Stimulated activated CD4-positive, alpha-beta T cell treated with anti-CD3 and anti-CD28 coated beads, Interleukin-12 subunit alpha, Interleukin-12 subunit beta, amount 100 ng/mL, for 4 hours (primary cell): ENCODE results near the gene GADD45GIP1.
"Not testable (repeated sequence)": the region's sequence is repeated elsewhere in the genome, so short reads cannot be mapped to it uniquely, and the experiment has no call there.

Experiments used
- DNase-seq: peaks from one replicate; pipeline ENCODE4 v3.0.0-alpha.2; 2020

Gene GADD45GIP1

DNA sequence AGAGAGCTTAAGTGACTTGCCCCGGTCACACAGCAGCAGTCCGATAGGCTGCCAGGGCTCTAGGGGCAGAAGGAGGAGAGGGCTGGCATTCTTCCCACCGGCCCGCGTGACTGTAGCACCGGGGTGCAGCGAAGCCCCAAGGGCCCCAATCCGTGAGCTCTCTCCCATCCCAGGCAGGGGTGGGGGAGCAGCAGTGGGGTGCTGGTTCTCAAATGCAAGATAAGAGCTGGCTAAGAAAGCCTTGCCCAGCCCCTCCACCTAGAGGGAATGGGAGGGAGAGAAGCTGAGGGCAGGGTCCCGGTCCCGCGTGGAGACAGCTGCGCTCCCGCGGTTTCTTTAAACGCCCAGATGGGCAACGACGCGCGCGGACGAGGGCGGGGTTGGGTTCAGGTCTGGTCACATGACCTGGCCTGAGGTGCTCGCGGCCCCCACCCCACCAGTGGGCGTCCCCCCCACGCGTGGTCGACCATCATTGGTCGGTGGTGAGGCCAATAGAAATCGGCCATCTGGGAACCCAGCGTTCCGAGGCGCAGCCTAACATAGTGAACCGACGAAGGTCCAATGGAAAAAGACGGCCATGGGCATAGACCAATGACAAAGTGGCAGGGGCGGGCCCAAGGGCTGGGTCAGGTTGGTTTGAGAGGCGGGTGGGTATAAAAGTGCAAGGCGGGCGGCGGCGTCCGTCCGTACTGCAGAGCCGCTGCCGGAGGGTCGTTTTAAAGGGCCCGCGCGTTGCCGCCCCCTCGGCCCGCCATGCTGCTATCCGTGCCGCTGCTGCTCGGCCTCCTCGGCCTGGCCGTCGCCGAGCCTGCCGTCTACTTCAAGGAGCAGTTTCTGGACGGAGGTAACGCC, 18.9 kb downstream of the GADD45GIP1 start, which contains the start of gene CALR:
TSS of gene CALR (plus strand) at position 683 of the 852 bp plus-strand sequence. CDS start at position 754, 71 bp downstream.
- peak; percentile 98 for DNase-seq

DNA sequence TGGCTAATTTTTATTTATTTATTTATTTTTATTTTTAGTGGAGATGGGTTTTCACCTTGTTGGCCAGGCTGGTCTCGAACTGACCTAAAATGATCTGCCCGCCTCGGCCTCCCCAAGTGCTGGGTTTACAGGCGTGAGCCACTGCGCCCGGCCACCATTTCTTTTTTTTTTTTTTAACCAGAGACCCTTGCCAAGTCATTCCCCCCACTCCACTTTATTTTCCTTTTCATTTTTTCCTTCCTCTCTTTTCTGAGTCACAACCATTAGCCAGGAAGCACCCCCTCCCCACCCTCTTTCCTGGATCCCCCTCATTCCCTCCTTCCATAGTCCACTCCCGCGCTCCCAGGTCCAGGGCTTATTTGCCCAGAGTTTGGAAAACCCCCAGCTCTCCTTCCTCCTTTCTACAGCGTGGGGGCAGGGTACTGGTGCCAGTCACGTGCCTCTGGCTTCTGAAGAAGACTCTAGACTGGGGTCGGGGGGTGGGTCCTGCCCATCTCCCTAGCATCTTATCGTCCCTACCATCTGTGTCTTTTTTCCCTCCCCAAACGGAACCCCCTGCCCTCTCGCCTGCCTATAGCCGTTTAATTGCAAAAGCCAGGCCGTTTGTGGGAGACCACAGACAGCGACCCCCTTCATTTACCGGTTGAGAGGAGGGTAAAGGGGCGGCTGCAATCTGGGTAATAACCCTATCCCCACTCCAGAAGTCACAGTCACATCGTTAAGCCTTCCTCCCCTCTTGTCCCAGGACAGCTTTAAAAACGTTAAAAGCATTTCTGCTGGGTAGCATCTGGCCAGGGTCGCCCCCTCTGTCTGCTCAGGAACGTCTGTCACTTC, 19.7 kb downstream of the GADD45GIP1 start:
- no peak for DNase-seq

- no peak for DNase-seq
Observed at GRCh38 chr19:12936582-12936981, 20.4 kb downstream of the GADD45GIP1 start.

GRCh38 chr19:12935071-12935470, 22.0 kb downstream of the GADD45GIP1 start:
- DNase-seq = no peak

DNA sequence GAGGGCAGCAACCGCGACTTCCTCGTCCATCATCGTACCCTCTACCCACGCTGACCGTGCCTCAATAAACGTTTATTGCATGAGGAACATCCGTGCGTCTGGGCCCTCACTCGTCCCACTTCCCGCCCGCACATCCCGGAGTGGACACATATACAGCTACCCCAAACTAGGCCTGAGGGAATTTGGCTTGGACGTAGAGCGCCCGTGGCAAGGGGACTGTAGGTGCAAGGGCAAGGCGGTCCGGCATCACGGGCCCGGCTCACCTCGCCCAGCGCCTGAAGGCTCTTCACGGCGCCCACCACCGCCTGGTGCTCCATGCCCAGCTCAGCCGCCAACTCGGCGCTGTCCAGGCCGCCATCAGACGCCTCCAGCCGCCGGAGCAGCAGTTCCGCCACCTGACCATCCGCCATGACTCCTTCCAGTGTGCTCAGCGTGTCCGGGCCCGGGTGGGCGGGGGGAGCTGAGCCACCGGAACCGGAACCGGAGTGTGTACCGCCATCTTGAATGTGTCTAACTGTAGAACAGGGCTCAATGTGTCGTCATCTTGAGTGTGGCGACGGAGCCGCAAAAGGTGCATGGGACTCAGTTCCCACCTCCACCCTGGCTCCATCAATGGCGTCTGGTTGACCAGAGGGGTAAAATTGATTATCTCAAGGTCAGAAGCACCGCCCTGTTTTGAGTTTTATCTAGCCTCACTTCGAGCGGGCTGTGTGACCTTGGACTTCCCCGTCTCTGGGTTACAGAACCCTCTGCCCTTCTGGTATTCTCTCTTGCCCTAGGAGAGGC, 23.5 kb downstream of the GADD45GIP1 start, which contains the start of gene FARSA:
TSS of gene FARSA (minus strand) at position 425 of the 786 bp plus-strand sequence. CDS start at position 410, 15 bp downstream.
- peak; percentile 88 for DNase-seq

- no peak for DNase-seq
Observed at GRCh38 chr19:12932392-12933286, 24.4 kb downstream of the GADD45GIP1 start.

DNA sequence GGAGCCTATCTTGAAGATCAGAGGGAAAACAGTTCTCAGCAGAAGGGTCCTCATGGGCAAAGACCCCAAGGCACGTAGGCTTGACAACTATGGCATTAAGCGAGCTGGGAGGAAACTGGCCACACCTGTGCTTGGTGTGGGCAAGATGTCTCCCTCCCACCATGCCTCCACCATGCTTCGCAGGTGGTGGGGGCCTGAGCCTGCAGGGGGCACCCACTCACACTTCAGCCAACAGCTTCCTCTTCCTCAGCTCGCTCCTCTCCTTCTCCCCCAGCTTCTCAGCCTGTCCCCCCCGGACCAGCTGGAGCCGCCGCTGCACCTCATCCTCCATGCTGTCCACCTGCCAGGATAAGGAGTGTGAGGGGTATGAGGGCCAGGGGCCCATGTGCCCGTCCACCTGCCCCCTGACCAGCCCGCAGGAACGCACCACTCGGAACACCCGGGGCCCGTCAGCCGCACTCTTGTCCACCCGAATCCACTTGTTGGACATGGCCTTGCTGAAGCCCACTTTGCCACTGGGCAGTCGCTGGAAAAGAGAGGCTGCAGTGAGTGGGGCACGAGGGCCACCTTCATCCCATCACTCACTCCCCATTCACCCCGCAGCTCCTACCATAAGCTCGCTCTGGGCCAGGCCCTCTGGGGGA, 26.9 kb downstream of the GADD45GIP1 start:
- DNase-seq = no peak

DNA sequence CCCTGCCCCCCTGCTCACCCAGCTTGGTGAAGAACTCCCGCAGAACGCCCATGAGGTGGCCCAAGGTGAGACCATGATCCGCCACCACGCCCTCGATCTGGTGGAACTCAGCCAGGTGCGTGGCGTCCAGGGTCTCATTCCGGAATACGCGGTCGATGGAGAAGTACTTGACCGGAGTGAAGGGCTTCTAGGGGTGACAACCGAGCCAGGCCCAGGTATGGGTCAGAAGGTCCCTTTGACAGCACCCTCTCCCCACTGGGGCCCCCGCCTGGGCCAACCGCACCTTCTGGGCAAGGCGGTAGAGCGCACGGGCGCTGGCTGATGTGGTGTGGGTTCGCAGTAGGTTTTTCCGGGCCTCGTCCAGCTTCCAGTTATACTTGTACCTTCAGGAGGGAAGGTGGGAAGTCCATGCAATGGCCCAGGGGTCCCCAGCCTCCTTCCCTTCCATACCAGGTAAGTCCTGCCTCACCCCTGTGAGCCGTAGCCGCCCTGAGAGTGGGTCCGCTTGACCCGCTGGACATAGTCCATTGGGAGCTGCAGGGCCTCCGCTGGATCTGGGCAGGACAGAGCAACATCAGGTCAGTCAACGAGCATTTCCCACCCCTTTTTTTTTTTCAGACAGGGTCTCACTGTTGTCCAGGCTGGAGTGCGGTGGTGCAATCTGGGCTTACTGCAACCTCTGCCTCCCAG, 32.3 kb downstream of the GADD45GIP1 start:
- DNase-seq = no peak

GRCh38 chr19:12922959-12923358, 34.1 kb downstream of the GADD45GIP1 start:
- no peak for DNase-seq

DNA sequence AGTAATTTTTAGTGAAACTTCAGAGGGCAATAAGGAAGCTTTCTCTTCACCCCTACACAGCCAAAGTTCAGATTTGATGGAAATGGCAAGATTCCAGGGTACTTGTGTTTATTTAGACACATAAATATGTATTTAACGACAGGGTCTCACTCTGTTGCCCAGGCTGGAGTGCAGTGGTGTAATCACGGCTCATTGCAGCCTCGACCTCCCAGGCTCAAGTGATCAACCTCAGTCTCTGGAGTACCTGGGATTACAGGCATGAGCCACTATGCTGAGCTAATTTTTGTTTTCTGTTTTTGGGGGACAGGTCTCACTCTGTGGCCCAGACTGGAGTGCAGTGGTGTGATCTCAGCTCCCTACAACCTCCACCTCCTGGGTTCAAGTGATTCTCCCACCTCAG, 36.0 kb downstream of the GADD45GIP1 start:
- DNase-seq = no peak

DNA sequence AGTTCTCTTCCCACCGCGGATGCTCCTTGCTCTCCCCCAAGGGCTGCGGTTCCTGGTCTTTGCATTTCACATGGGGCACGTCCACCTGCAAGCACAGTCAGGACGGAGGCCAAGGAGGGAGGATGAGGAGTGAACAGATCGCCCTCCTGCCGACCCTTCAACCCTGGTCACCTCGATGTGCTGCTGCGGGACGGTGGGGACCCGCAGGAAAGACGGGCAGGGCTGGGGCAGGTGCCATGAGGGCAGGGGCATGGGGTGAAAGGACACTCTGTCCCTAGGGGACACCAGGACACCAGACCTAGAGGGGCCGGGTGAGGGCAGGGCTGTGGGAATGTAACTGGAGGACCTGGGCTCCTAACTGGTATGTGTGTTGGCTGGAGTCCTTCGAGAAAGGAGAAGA, 38.8 kb downstream of the GADD45GIP1 start:
- DNase-seq = no peak

- DNase-seq = not testable (repeated sequence)
Observed at GRCh38 chr19:12915860-12916259, 41.2 kb downstream of the GADD45GIP1 start.

DNA sequence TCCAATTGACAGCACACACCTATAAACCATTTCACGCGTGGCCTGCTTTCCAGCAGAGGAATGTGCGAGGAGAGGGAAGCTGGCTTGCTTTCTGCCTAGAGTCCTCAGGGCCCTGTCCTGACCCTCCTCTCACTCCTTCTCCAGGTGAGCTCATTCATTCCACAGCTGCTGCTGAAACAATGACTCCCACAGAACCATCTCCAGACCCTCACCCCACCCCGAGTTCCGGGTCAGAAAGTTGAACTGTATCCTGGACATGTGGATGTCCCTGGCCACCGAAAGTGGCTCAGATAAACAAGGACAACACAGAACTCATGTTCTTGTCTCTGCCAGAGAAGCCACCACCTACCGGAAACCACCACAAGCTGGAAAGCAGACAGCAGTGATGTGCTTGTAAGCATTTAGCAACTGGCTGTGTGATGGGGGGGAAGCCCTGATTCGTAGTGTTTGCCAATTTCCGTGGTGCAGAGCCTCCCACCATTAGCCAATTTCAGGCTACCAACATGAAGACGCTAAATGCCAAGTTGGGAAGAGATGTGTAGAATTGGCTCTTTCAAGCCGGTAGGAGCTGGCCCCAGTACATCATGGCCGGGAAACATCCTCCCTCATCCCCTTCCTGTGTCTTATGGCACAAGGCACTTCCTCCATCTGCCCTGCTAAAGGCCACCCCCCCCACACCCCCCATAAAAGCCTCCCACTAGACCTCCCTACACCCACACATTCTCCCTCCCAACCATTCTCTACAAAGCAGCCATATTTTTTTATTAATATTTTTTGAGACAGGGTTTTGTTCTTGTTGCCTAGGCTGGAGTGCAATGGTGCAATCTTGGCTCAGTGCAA, 43.0 kb downstream of the GADD45GIP1 start:
- no peak for DNase-seq

DNA sequence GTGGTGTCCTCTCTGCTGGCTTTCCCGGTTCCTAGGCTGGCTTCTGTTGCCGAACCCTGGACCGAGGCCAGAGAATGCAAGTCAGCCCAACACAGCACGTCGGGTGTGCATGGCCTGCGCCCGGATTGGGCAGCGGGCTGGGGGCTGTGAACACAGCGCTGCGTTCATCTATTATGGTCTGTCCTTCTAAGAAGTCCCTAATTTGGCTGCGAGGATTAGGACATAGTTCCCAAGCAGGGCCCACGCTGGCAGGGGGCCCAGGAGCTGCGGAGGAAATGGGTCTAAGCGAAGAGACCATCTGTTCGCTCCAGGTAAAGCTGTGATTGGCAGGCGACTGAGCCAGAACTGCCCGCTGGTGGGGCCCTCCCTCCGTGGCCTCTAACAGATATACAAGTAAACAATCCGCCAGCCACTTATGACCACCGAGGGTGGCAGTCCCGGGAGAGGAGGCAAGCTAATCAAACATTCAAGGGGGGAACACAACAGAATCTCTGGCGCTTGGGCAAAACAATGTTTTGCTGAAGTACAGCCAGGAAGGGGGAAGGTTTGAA, 43.9 kb downstream of the GADD45GIP1 start:
- DNase-seq = no peak

- no peak for DNase-seq
Observed at GRCh38 chr19:12912571-12912970, 44.5 kb downstream of the GADD45GIP1 start.

GRCh38 chr19:12907166-12907565, 49.9 kb downstream of the GADD45GIP1 start:
- DNase-seq = no peak
